NB4 (cell line): ENCODE results near the gene TMEM52.

Experiments
- DNase-seq: peaks from one replicate; pipeline ENCODE4 v3.0.0; 2010; ENCODE audit warnings: low read depth
- H3K4me3 ChIP-seq: one replicate; pipeline ENCODE4 v1.5.1; 2011; ENCODE audit warnings: mild to moderate bottlenecking, low read depth, low read length, moderate library complexity
- MAX ChIP-seq: IDR thresholded peaks from 2 replicates; pipeline ENCODE4 v1.6.1; 2011; ENCODE audit warnings: low read depth, low read length
- MYC ChIP-seq: IDR thresholded peaks from 2 replicates; pipeline ENCODE4 v1.6.1; 2011; ENCODE audit warnings: low read depth, low read length
- POLR2A ChIP-seq: IDR thresholded peaks from 2 replicates; pipeline ENCODE4 v1.6.1; 2011; ENCODE audit warnings: mild to moderate bottlenecking; ENCODE audit not compliant: insufficient read length; ENCODE audit errors: extremely low read depth
- TF ChIP-seq, protein P1 (sequence below): IDR thresholded peaks from one replicate; pipeline ENCODE4 v1.5.1; 2012; ENCODE audit warnings: low read depth, low read length

The TMEM52 gene

GRCh38 chr1:1915911-1916840 lies 2.9 kb downstream of the TMEM52 start:
- TF ChIP-seq POLR2A = no peak
- TF ChIP-seq, protein P1, sequence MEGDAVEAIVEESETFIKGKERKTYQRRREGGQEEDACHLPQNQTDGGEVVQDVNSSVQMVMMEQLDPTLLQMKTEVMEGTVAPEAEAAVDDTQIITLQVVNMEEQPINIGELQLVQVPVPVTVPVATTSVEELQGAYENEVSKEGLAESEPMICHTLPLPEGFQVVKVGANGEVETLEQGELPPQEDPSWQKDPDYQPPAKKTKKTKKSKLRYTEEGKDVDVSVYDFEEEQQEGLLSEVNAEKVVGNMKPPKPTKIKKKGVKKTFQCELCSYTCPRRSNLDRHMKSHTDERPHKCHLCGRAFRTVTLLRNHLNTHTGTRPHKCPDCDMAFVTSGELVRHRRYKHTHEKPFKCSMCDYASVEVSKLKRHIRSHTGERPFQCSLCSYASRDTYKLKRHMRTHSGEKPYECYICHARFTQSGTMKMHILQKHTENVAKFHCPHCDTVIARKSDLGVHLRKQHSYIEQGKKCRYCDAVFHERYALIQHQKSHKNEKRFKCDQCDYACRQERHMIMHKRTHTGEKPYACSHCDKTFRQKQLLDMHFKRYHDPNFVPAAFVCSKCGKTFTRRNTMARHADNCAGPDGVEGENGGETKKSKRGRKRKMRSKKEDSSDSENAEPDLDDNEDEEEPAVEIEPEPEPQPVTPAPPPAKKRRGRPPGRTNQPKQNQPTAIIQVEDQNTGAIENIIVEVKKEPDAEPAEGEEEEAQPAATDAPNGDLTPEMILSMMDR = no peak
- no peak for TF ChIP-seq MAX
- no peak for TF ChIP-seq MYC
- H3K4me3 ChIP-seq = no peak overlapping the region
- no peak for DNase-seq

GRCh38 chr1:1914971-1915692 lies 3.9 kb downstream of the TMEM52 start, which contains the start of gene CALML6:
TSS of gene CALML6 (plus strand) at chr1:1915260. CDS start at chr1:1915281, 21 bp downstream.
- DNase-seq = no peak
- TF ChIP-seq MAX = no peak
- no peak within 1 kb of the TSS for H3K4me3 ChIP-seq

GRCh38 chr1:1914101-1914970 lies 4.7 kb downstream of the TMEM52 start:
- H3K4me3 ChIP-seq = no peak overlapping the region
- no peak for DNase-seq
- TF ChIP-seq, protein P1 = no peak
- no peak for TF ChIP-seq MYC
- TF ChIP-seq POLR2A = no peak
- TF ChIP-seq MAX = no peak

- H3K4me3 ChIP-seq = no peak overlapping the region
- TF ChIP-seq, protein P1 = no peak
- TF ChIP-seq POLR2A (no peak), MAX (no peak), MYC (no peak)
- no peak for DNase-seq
Measured at GRCh38 chr1:1911350-1912041, 7.6 kb downstream of the TMEM52 start.

- TF ChIP-seq POLR2A = no peak
- TF ChIP-seq, protein P1 = no peak
- no peak for TF ChIP-seq MYC
- no peak for TF ChIP-seq MAX
- H3K4me3 ChIP-seq = no peak overlapping the region
- DNase-seq = no peak
Measured at GRCh38 chr1:1910651-1911331, 8.3 kb downstream of the TMEM52 start.
